Parathyroid adenoma (tissue), 2 donors: Measurements from ENCODE around the gene SALL1.

Source experiments
- H2AFZ ChIP-seq: fragments of 300-600 bp; sonication (generic); one replicate; pipeline ENCODE4 v1.7.0; 2017; ENCODE audit warnings: antibody characterized with exemption, mild to moderate bottlenecking
- H3K27ac ChIP-seq: fragments of 300-600 bp; sonication (generic); one replicate; pipeline ENCODE4 v1.7.0; 2017
- H3K27me3 ChIP-seq: fragments of 300-600 bp; sonication (generic); one replicate; pipeline ENCODE4 v1.7.0; 2017; ENCODE audit warnings: low read length; ENCODE audit not compliant: control insufficient read depth, insufficient read depth
- H3K36me3 ChIP-seq: fragments of 300-600 bp; sonication (generic); one replicate; pipeline ENCODE4 v1.7.0; 2017; ENCODE audit warnings: low read length; ENCODE audit not compliant: control insufficient read depth, insufficient read depth
- H3K4me1 ChIP-seq: fragments of 300-600 bp; sonication (generic); one replicate; pipeline ENCODE4 v1.7.0; 2017; ENCODE audit warnings: control low read depth
- H3K4me2 ChIP-seq: fragments of 300-600 bp; sonication (generic); one replicate; pipeline ENCODE4 v1.7.0; 2017; ENCODE audit warnings: low read length
- H3K4me3 ChIP-seq: fragments of 300-600 bp; sonication (generic); one replicate; pipeline ENCODE4 v1.7.0; 2017; ENCODE audit warnings: low read depth, low read length
- H3K79me2 ChIP-seq: fragments of 300-600 bp; sonication (generic); one replicate; pipeline ENCODE4 v1.7.0; 2017; ENCODE audit warnings: control low read depth
- H3K9ac ChIP-seq: fragments of 300-600 bp; sonication (generic); one replicate; pipeline ENCODE4 v1.7.0; 2017; ENCODE audit warnings: mild to moderate bottlenecking
- H3K9me3 ChIP-seq: fragments of 300-600 bp; sonication (generic); one replicate; pipeline ENCODE4 v1.7.0; 2017; ENCODE audit warnings: low read length; ENCODE audit not compliant: control insufficient read depth
- CTCF ChIP-seq: fragments of 300-600 bp; sonication (generic); IDR thresholded peaks from one replicate; pipeline ENCODE4 v1.7.0; 2017; ENCODE audit warnings: antibody characterized with exemption, mild to moderate bottlenecking
- donor health status: primary hyperparathyroidism.

Gene SALL1

DNA sequence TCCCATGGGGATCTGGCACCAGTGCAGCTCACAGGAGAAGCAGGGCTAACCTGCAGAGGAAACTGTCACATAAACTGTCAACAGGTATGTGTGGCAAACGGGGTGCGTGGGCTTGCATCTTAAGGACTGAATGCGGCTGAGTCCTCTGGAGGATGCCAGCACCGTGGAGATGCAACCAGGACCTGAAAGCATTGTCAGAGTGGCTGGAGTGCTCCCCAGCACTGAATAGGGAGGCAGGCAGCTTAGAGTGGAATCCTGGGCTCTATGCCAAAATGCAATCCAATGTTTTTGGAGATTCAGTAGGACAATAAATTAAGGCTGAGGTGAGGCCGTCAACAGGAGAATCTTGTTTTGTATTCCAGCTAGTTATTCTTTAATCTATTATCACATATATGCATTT lies 21.3 kb upstream of the SALL1 start:
- Histone ChIP-seq H3K4me3 (no peak overlapping the region), H3K9me3 (no peaks in the 10 kb centered on the region), H3K79me2 (no peaks in the 10 kb centered on the region), H3K9ac (no peak overlapping the region), H3K4me1 (peaks cover under 1% of the 10 kb centered on the region), H3K27ac (no peak overlapping the region), H3K27me3 (no peaks in the 10 kb centered on the region), H3K36me3 (no peaks in the 10 kb centered on the region), H3K4me2 (no peak overlapping the region), H2AFZ (no peak overlapping the region)
- TF ChIP-seq CTCF = no peak

GRCh38 chr16:51168755-51169154 lies 17.7 kb upstream of the SALL1 start:
- no peak overlapping the region for H3K27ac ChIP-seq
- TF ChIP-seq CTCF = no peak

GRCh38 chr16:51167170-51167895 lies 16.3 kb upstream of the SALL1 start:
- no peaks in the 10 kb centered on the region for H3K79me2 ChIP-seq
- no peak overlapping the region for H2AFZ ChIP-seq
- no peak for TF ChIP-seq CTCF
- peak overlapping the region; percentile 13 for H3K4me2 ChIP-seq
- H3K4me1 ChIP-seq = peaks cover 6% of the 10 kb centered on the region
- no peaks in the 10 kb centered on the region for H3K36me3 ChIP-seq
- H3K27ac ChIP-seq = no peak overlapping the region
- no peak overlapping the region for H3K9ac ChIP-seq
- H3K9me3 ChIP-seq = no peaks in the 10 kb centered on the region
- no peaks in the 10 kb centered on the region for H3K27me3 ChIP-seq
- H3K4me3 ChIP-seq = peak overlapping the region; percentile 3

More at GRCh38 chr16:51168755-51169154, 17.7 kb upstream of the SALL1 start:
- Histone ChIP-seq H2AFZ (no peak overlapping the region), H3K4me2 (no peak overlapping the region), H3K36me3 (no peaks in the 10 kb centered on the region), H3K27me3 (no peaks in the 10 kb centered on the region), H3K4me1 (peaks cover 6% of the 10 kb centered on the region), H3K9ac (no peak overlapping the region), H3K4me3 (no peak overlapping the region), H3K9me3 (no peaks in the 10 kb centered on the region), H3K79me2 (no peaks in the 10 kb centered on the region)

DNA sequence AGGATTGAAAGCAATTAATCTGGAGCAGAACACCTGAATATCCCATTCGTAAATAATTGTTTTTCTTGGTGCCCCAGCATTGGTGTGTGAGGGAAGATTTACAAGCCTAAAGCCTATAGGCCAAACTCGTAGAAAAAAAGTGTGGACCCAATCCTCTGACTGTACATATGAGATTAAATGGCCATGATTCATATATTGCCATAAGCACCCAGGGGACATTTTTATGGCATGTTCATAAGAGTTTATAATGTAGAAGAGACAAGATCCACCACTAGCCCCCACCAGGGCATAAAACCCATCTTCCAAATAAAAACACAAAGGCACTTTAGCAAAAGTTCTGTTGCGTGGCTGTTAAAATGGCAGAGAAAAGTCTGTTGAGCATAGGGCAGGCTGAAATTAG lies 15.5 kb upstream of the SALL1 start:
- peak overlapping the region; percentile 3 for H3K4me3 ChIP-seq
- peak overlapping the region; percentile 13 for H3K4me2 ChIP-seq
- no peaks in the 10 kb centered on the region for H3K79me2 ChIP-seq
- H3K9me3 ChIP-seq = no peaks in the 10 kb centered on the region
- H3K36me3 ChIP-seq = no peaks in the 10 kb centered on the region
- H3K27ac ChIP-seq = no peak overlapping the region
- no peaks in the 10 kb centered on the region for H3K27me3 ChIP-seq
- H3K9ac ChIP-seq = no peak overlapping the region
- H3K4me1 ChIP-seq = peaks cover 6% of the 10 kb centered on the region
- H2AFZ ChIP-seq = no peak overlapping the region
- TF ChIP-seq CTCF = no peak

- Histone ChIP-seq H3K36me3 (no peaks in the 10 kb centered on the region), H3K4me2 (no peak overlapping the region), H3K4me1 (peaks cover 6% of the 10 kb centered on the region), H3K9me3 (no peaks in the 10 kb centered on the region), H3K9ac (no peak overlapping the region), H3K79me2 (no peaks in the 10 kb centered on the region), H3K27ac (no peak overlapping the region), H2AFZ (no peak overlapping the region), H3K27me3 (no peaks in the 10 kb centered on the region), H3K4me3 (no peak overlapping the region)
- no peak for TF ChIP-seq CTCF
These were observed 15.0 kb upstream of the SALL1 start for GRCh38 chr16:51166091-51166490.
